Ascending aorta (tissue), 2 donors: ENCODE data around the gene ZMYM2. TPM values are rescaled to one million over a fixed set of nuclear protein-coding genes. Genes with fewer than 3 reads are reported as not detected.

ENCODE experiments used
- DNase-seq, 2 donors: peaks; one replicate each; pipeline ENCODE4 v3.0.0-alpha.2; 2019; ENCODE audit warnings: low spot score in 2 of 2
- H3K27ac ChIP-seq, 2 donors: fragments of 200-600 bp; sonication (generic); one replicate each; pipeline ENCODE4 v1.5.1; 2016 to 2017; ENCODE audit warnings: mild to moderate bottlenecking in 1 of 2
- H3K27me3 ChIP-seq: fragments of 200-600 bp; sonication (generic); one replicate; pipeline ENCODE4 v1.5.1; 2017
- H3K36me3 ChIP-seq, 2 donors: fragments of 200-600 bp; sonication (generic); one replicate each; pipeline ENCODE4 v1.5.1; 2016
- H3K4me1 ChIP-seq, 2 donors: fragments of 200-600 bp; sonication (generic); one replicate each; pipeline ENCODE4 v1.5.1; 2016 to 2017; ENCODE audit warnings: mild to moderate bottlenecking in 1 of 2
- H3K4me3 ChIP-seq, 2 donors: fragments of 200-600 bp; sonication (generic); one replicate each; pipeline ENCODE4 v1.5.1; 2016 to 2017; ENCODE audit warnings: mild to moderate bottlenecking in 1 of 2
- H3K9me3 ChIP-seq, 2 donors: fragments of 200-600 bp; sonication (generic); one replicate each; pipeline ENCODE4 v1.5.1; 2016
- CTCF ChIP-seq, 3 experiments: fragments of 200-600 bp in 2 of 3; fragments of 450-650 bp in 1 of 3; sonication (generic) in 2 of 3; IDR thresholded peaks; one replicate each; pipeline ENCODE4 v1.5.1; 2016 to 2019; ENCODE audit warnings: antibody characterized with exemption in 3 of 3, mild to moderate bottlenecking in 1 of 3, moderate library complexity in 1 of 3
- intact Hi-C: fragments of 100-400 bp; cut with DNase I; formaldehyde crosslinking; loops from one replicate; pipeline ENCODE4 v1.15.1; 2023
- total RNA-seq: library from RNA; depleted of rRNA; stranded (reverse); fragments of >200 nt; gene quantifications from one replicate; pipeline ENCODE4 v1.1.0, GENCODE V29; 2016

The ZMYM2 gene
- total RNA-seq, result 76.6 TPM

- H3K27ac ChIP-seq, result peak within 1 kb of the TSS; percentile 98 to 99
- DNase-seq, result peak; percentile 90 to 99
- no peaks in the 10 kb centered on the region for H3K27me3 ChIP-seq
- H3K4me1 ChIP-seq, result peaks cover 0 to 23% of the 10 kb centered on the region in 2 donors
- no peaks in the 10 kb centered on the region for H3K36me3 ChIP-seq
- H3K9me3 ChIP-seq, result no peaks in the 10 kb centered on the region
- TF ChIP-seq CTCF (IDR thresholded peaks at IDR 0.05), result peak in 1 of 3 experiments; percentile 3
- intact Hi-C loops, result loop anchor here (1.0 to 10.0 kb wide), 5 partner anchors 95 to 746 kb away; partner anchors contain the start of genes IFT88, IL17D, MPHOSPH8 and PSPC1
- H3K4me3 ChIP-seq, result peak within 1 kb of the TSS; percentile 75 to 88
These were observed at the start of gene ZMYM2 for GRCh38 chr13:19958155-19959111. ZMYM2 (plus strand) TSS chr13:19958727; CDS start chr13:19993073, 34,346 bp downstream.

- Histone ChIP-seq H3K4me3 (no peak overlapping the region), H3K27ac (no peak overlapping the region), H3K27me3 (no peaks in the 10 kb centered on the region), H3K4me1 (no peaks in the 10 kb centered on the region), H3K36me3 (no peaks in the 10 kb centered on the region), H3K9me3 (no peaks in the 10 kb centered on the region)
- intact Hi-C loops, result no loop called here
- DNase-seq, result no peak
- TF ChIP-seq CTCF (IDR thresholded peaks at IDR 0.05), result no peak
These were observed 48.0 kb upstream of the ZMYM2 start for GRCh38 chr13:19910336-19911072.

GRCh38 chr13:19927117-19927748 is 31.3 kb upstream of the ZMYM2 start:
- intact Hi-C loops, result loop anchor here (2.0 to 5.0 kb wide), 2 partner anchors 35 to 236 kb away; no protein-coding TSS in a partner anchor
- TF ChIP-seq CTCF (IDR thresholded peaks at IDR 0.05), result peak; percentile 15 to 42 (median 26)
- no peak for DNase-seq
- Histone ChIP-seq H3K4me3 (no peak overlapping the region), H3K4me1 (no peaks in the 10 kb centered on the region), H3K27ac (no peak overlapping the region), H3K9me3 (no peaks in the 10 kb centered on the region), H3K36me3 (no peaks in the 10 kb centered on the region), H3K27me3 (no peaks in the 10 kb centered on the region)

GRCh38 chr13:19940106-19940505 is 18.4 kb upstream of the ZMYM2 start:
- H3K27me3 ChIP-seq, result no peaks in the 10 kb centered on the region
- no peak overlapping the region for H3K27ac ChIP-seq
- H3K4me3 ChIP-seq, result no peak overlapping the region
- no peaks in the 10 kb centered on the region for H3K9me3 ChIP-seq
- H3K4me1 ChIP-seq, result no peaks in the 10 kb centered on the region
- no peaks in the 10 kb centered on the region for H3K36me3 ChIP-seq
- DNase-seq, result no peak
- intact Hi-C loops, result no loop called here
- no peak for TF ChIP-seq CTCF (IDR thresholded peaks at IDR 0.05)

- Histone ChIP-seq H3K27me3 (no peaks in the 10 kb centered on the region), H3K4me1 (no peaks in the 10 kb centered on the region), H3K4me3 (no peak overlapping the region), H3K36me3 (no peaks in the 10 kb centered on the region), H3K27ac (no peak overlapping the region), H3K9me3 (no peaks in the 10 kb centered on the region)
- intact Hi-C loops, result loop anchor here (10.0 kb wide), 1 partner anchor 754 kb away; the partner anchor contains the start of gene IL17D
- no peak for TF ChIP-seq CTCF (IDR thresholded peaks at IDR 0.05)
- no peak for DNase-seq
These were observed 8.2 kb upstream of the ZMYM2 start for GRCh38 chr13:19950374-19950773.
